IMR-90 (cell line): Measurements from ENCODE around the gene PLXNB3. TPM values are rescaled to one million over a fixed set of nuclear protein-coding genes. Genes with fewer than 3 reads are reported as not detected.

Experiments
- ATAC-seq: fragments of 200-7000 bp; cut with Tn5 transposase; 2 replicates; pipeline ENCODE4 v1.9.1; 2020; ENCODE audit warnings: low read depth, mild to moderate bottlenecking, moderate library complexity
- BruUV-seq: library from RNA; stranded (reverse); fragments of 400-500 nt; replicated peaks from 2 replicates; lab custom pipeline; 2021; lab: Mats Ljungman, UMichigan
- CTCF ChIA-PET: fragments of 300-600 bp; formaldehyde crosslinking; extraction: SDS; loops from one replicate; lab custom pipeline; 2021; ENCODE audit warnings: antibody characterized with exemption; lab: Yijun Ruan, JAX
- POLR2A ChIA-PET: fragments of 300-600 bp; sonication (Branson Sonifier 250); formaldehyde crosslinking; loops from one replicate; lab custom pipeline; 2022; ENCODE audit warnings: antibody characterized with exemption; ENCODE audit not compliant: unreplicated experiment; lab: Charles Lee
- DNase-seq: peaks from one replicate; pipeline ENCODE4 v3.0.0; 2013
- H2AFZ ChIP-seq: replicated peaks from 2 replicates; pipeline ENCODE3; 2013; ENCODE audit warnings: low read length, mild to moderate bottlenecking; ENCODE audit not compliant: poor library complexity
- H2AK5ac ChIP-seq: 2 replicates; pipeline ENCODE4 v1.6.1; 2013; ENCODE audit warnings: low read depth, low read length, inconsistent platforms
- H2AK9ac ChIP-seq: replicated peaks from 2 replicates; pipeline ENCODE3; 2013; ENCODE audit warnings: mild to moderate bottlenecking, low read depth, low read length, moderate library complexity; ENCODE audit not compliant: poor library complexity
- H2BK120ac ChIP-seq: 2 replicates; pipeline ENCODE4 v1.6.1; 2013; ENCODE audit warnings: low read depth, low read length, inconsistent platforms
- H2BK15ac ChIP-seq: 3 replicates; pipeline ENCODE4 v1.6.1; 2013; ENCODE audit warnings: low read depth, low read length, inconsistent platforms
- H2BK20ac ChIP-seq: 2 replicates; pipeline ENCODE4 v1.6.1; 2013; ENCODE audit warnings: low read depth, mild to moderate bottlenecking, inconsistent platforms, low read length, moderate library complexity
- H2BK5ac ChIP-seq: 2 replicates; pipeline ENCODE4 v1.6.1; 2013; ENCODE audit warnings: mild to moderate bottlenecking, low read depth, low read length, inconsistent platforms; ENCODE audit not compliant: poor library complexity, severe bottlenecking
- H3K14ac ChIP-seq: replicated peaks from 2 replicates; pipeline ENCODE4 v1.6.1; 2013; ENCODE audit warnings: low read depth, low read length, inconsistent platforms
- H3K18ac ChIP-seq: 2 replicates; pipeline ENCODE4 v1.6.1; 2013; ENCODE audit warnings: low read depth, low read length, control low read depth
- H3K23ac ChIP-seq: 2 replicates; pipeline ENCODE4 v1.6.1; 2013; ENCODE audit warnings: low read depth, low read length, inconsistent platforms
- H3K27ac ChIP-seq: 2 replicates; pipeline ENCODE4 v1.5.1; 2013; ENCODE audit warnings: mild to moderate bottlenecking, control low read depth, low read length; ENCODE audit not compliant: insufficient read depth
- H3K27me3 ChIP-seq: 2 replicates; pipeline ENCODE4 v1.6.1; 2013; ENCODE audit warnings: low read length; ENCODE audit not compliant: control insufficient read depth, insufficient read depth
- H3K36me3 ChIP-seq: 2 replicates; pipeline ENCODE4 v1.6.1; 2013; ENCODE audit warnings: low read length, mixed read lengths; ENCODE audit not compliant: control insufficient read depth, insufficient read depth
- H3K4ac ChIP-seq: 2 replicates; pipeline ENCODE4 v1.6.1; 2013; ENCODE audit warnings: low read depth, low read length, inconsistent platforms
- H3K4me1 ChIP-seq: 2 replicates; pipeline ENCODE4 v1.6.1; 2013; ENCODE audit warnings: low read length, mixed read lengths; ENCODE audit not compliant: control insufficient read depth, insufficient read depth
- H3K4me2 ChIP-seq: 2 replicates; pipeline ENCODE4 v1.6.1; 2013; ENCODE audit warnings: low read depth, mild to moderate bottlenecking, control low read depth, low read length, moderate library complexity
- H3K4me3 ChIP-seq: 2 replicates; pipeline ENCODE4 v1.5.1; 2013; ENCODE audit warnings: low read depth, mild to moderate bottlenecking, control low read depth, low read length, moderate library complexity; ENCODE audit not compliant: insufficient read depth
- H3K56ac ChIP-seq: 2 replicates; pipeline ENCODE4 v1.6.1; 2013; ENCODE audit warnings: low read length, inconsistent platforms; ENCODE audit not compliant: insufficient read depth; ENCODE audit errors: extremely low read depth
- H3K79me1 ChIP-seq, 2 experiments: 2 replicates each; pipeline ENCODE4 v1.6.1; 2013; ENCODE audit warnings: low read length in 2 of 2, inconsistent platforms in 1 of 2, low read depth in 1 of 2
- H3K9ac ChIP-seq: 2 replicates; pipeline ENCODE4 v1.6.1; 2013; ENCODE audit warnings: low read depth, low read length, control low read depth
- H3K9me1 ChIP-seq: 2 replicates; pipeline ENCODE4 v1.6.1; 2013; ENCODE audit warnings: low read length, inconsistent platforms; ENCODE audit not compliant: insufficient read depth
- H3K9me3 ChIP-seq: 2 replicates; pipeline ENCODE4 v1.6.1; 2013; ENCODE audit warnings: low read length; ENCODE audit not compliant: control insufficient read depth, insufficient read depth
- H4K20me1 ChIP-seq: 2 replicates; pipeline ENCODE4 v1.6.1; 2013; ENCODE audit warnings: low read length, inconsistent platforms; ENCODE audit not compliant: insufficient read depth
- H4K5ac ChIP-seq: 2 replicates; pipeline ENCODE4 v1.6.1; 2013; ENCODE audit warnings: mild to moderate bottlenecking, low read depth, low read length, control low read depth
- H4K8ac ChIP-seq, 2 experiments: 2 replicates each; pipeline ENCODE4 v1.6.1; 2013; ENCODE audit warnings: low read depth in 2 of 2, low read length in 2 of 2, control low read depth in 1 of 2, inconsistent platforms in 1 of 2
- H4K91ac ChIP-seq: 2 replicates; pipeline ENCODE4 v1.6.1; 2013; ENCODE audit warnings: low read depth, low read length, inconsistent platforms; ENCODE audit not compliant: insufficient read depth
- BHLHE40 ChIP-seq: fragments of 150-350 bp; IDR thresholded peaks from 2 replicates; pipeline ENCODE4 v1.6.1; 2016; ENCODE audit warnings: mild to moderate bottlenecking, low read depth, low read length
- CEBPB ChIP-seq: IDR thresholded peaks from 2 replicates; pipeline ENCODE4 v1.6.1; 2012; ENCODE audit warnings: low read depth, low read length, improper control_type of control experiment
- CHD1 ChIP-seq: IDR thresholded peaks from 2 replicates; pipeline ENCODE4 v1.6.1; 2012; ENCODE audit warnings: low read depth, low read length, improper control_type of control experiment
- CTCF ChIP-seq: conservative IDR thresholded peaks from 2 replicates; pipeline ENCODE4 v1.5.1; 2012; ENCODE audit warnings: mild to moderate bottlenecking, low read depth, low read length, improper control_type of control experiment
- ELK1 ChIP-seq: fragments of 150-350 bp; IDR thresholded peaks from 2 replicates; pipeline ENCODE4 v1.6.1; 2016; ENCODE audit warnings: low read depth, mild to moderate bottlenecking, low read length, moderate library complexity, borderline replicate concordance
- MAFK ChIP-seq: IDR thresholded peaks from 2 replicates; pipeline ENCODE4 v1.6.1; 2012; ENCODE audit warnings: low read depth, low read length, improper control_type of control experiment
- MAZ ChIP-seq: IDR thresholded peaks from 2 replicates; pipeline ENCODE4 v1.6.1; 2012; ENCODE audit warnings: low read depth, mild to moderate bottlenecking, low read length, improper control_type of control experiment, moderate library complexity, borderline replicate concordance
- NFE2L2 ChIP-seq: fragments of 150-350 bp; IDR thresholded peaks from 2 replicates; pipeline ENCODE4 v1.6.1; 2016; ENCODE audit warnings: low read depth, mild to moderate bottlenecking, low read length
- RAD21 ChIP-seq: IDR thresholded peaks from 2 replicates; pipeline ENCODE4 v1.6.1; 2012; ENCODE audit warnings: low read length, improper control_type of control experiment
- RCOR1 ChIP-seq: IDR thresholded peaks from 2 replicates; pipeline ENCODE4 v1.6.1; 2012; ENCODE audit warnings: mild to moderate bottlenecking, low read length, improper control_type of control experiment; ENCODE audit not compliant: insufficient replicate concordance
- RFX5 ChIP-seq: IDR thresholded peaks from 2 replicates; pipeline ENCODE4 v1.8.0; 2012; ENCODE audit warnings: low read depth, mild to moderate bottlenecking, low read length, moderate library complexity
- SMC3 ChIP-seq: fragments of 150-350 bp; IDR thresholded peaks from 2 replicates; pipeline ENCODE4 v1.6.1; 2016; ENCODE audit warnings: low read depth, mild to moderate bottlenecking, antibody characterized with exemption, low read length, moderate library complexity
- USF2 ChIP-seq: fragments of 150-350 bp; IDR thresholded peaks from 2 replicates; pipeline ENCODE4 v1.6.1; 2017; ENCODE audit warnings: mild to moderate bottlenecking, antibody characterized with exemption, low read length, low read depth
- WGBS, 2 experiments: methylation state at CpG; one replicate each; pipeline versions ENCODE4 v1.1.5 to v1.1.7; 2013; ENCODE audit warnings: missing lambda C conversion rate in 2 of 2; ENCODE audit not compliant: insufficient read length in 1 of 2; ENCODE audit errors: extremely low coverage in 2 of 2; 5-methylcytosine and 5-hydroxymethylcytosine counted together
- dilution Hi-C: fragments of 300-500 bp; cut with HindIII; formaldehyde crosslinking; loops from one replicate; pipeline ENCODE4 v1.14.3; 2018; ENCODE audit warnings: low sequenced_read_pairs; ENCODE audit not compliant: unreplicated experiment
- in situ Hi-C: fragments of 300-500 bp; cut with MboI; formaldehyde crosslinking; loops from 3 replicates; pipeline ENCODE4 v1.14.3; 2019; ENCODE audit warnings: low sequenced_read_pairs, inconsistent platforms, mixed read lengths
- intact Hi-C: fragments of 100-400 bp; cut with micrococcal nuclease; formaldehyde crosslinking; loops from 2 replicates; pipeline ENCODE4 v1.10.0; 2022
- polyA plus RNA-seq, 3 experiments: library from polyadenylated mRNA; depleted of rRNA; stranded (reverse); fragments of >200 nt; gene quantifications; 2 replicates each; pipeline ENCODE4 v1.2.3, GENCODE V29; 2012; ENCODE audit warnings: low replicate concordance in 1 of 3
- total RNA-seq: library from RNA; depleted of rRNA; stranded (reverse); fragments of >200 nt; gene quantifications from 2 replicates; pipeline ENCODE4 v1.2.3, GENCODE V29; 2012

Gene PLXNB3
- total and polyA plus RNA-seq, 2 of the 4 experiments (the other 2 are of a cell fraction) = 0.36 to 22.3 TPM

- Histone ChIP-seq H4K20me1 (peaks cover 14% of the 10 kb centered on the region), H3K14ac (peak overlapping the region; percentile 29; the same call in 1 of the 2 replicates), H3K9ac (peak overlapping the region; percentile 65), H3K4me3 (peak overlapping the region; percentile 82), H4K91ac (peak overlapping the region; percentile 53; the same call in 1 of the 2 replicates), H3K18ac (no peak overlapping the region), H2BK5ac (peak overlapping the region; percentile 53), H2AK5ac (peak overlapping the region; percentile 47), H2AK9ac (peak overlapping the region; percentile 93), H3K4me1 (peaks cover 17% of the 10 kb centered on the region), H3K27ac (peak overlapping the region; percentile 69), H3K56ac (peak overlapping the region; percentile 12; the same call in 1 of the 2 replicates), H2BK15ac (no peak overlapping the region), H3K27me3 (no peaks in the 10 kb centered on the region), H3K4me2 (peak overlapping the region; percentile 68), H4K8ac (peak overlapping the region; percentile 43 to 53; a peak in 3 of 4 replicates), H3K23ac (peak overlapping the region; percentile 18; the same call in 1 of the 2 replicates), H3K36me3 (peaks cover 17% of the 10 kb centered on the region), H3K9me1 (peaks cover 5% of the 10 kb centered on the region; the same call in 1 of the 2 replicates), H2AFZ (peak overlapping the region; percentile 83), H4K5ac (no peak overlapping the region), H2BK20ac (no peak overlapping the region), H3K79me1 (peaks cover 5 to 32% of the 10 kb centered on the region in 2 experiments; a peak in 3 of 4 replicates), H3K9me3 (no peaks in the 10 kb centered on the region), H3K4ac (peak overlapping the region; percentile 27), H2BK120ac (no peak overlapping the region)
- intact Hi-C loops (no loop called here), dilution Hi-C loops (no loop called here), in situ Hi-C loops (no loop called here)
- DNase-seq (peak; percentile 37), ATAC-seq (peak; percentile 4)
- ChIA-PET CTCF (no interaction called here), POLR2A (no interaction called here)
- BruUV-seq = no TSS peak
- 27% methylated on average over 51 of the region's 78 CpGs; no CpG with 5 or more reads in 1 of the 2 experiments for WGBS, 2 experiments
- TF ChIP-seq MAZ (no peak), MAFK (no peak), RFX5 (no peak), CHD1 (no peak), RAD21 (no peak), CEBPB (no peak), RCOR1 (no peak), BHLHE40 (peak; percentile 19; the same call in 1 of the 2 replicates), USF2 (no peak; the same call in 1 of the 2 replicates), NFE2L2 (no peak), CTCF (peak; percentile 34; the same call in 1 of the 2 replicates), SMC3 (no peak), ELK1 (no peak)
Observed at GRCh38 chrX:153723351-153724251, 40.4 kb upstream of the PLXNB3 start.
